GM12878 (cell line): ENCODE measurements around the gene TMTC1. TPM values are rescaled to one million over a fixed set of nuclear protein-coding genes. Genes with fewer than 3 reads are reported as not detected.
A peak's percentile ranks its signal among the peaks of the same experiment; 100 is the strongest.

ENCODE experiments used
- ATAC-seq: fragments of 200-7000 bp; cut with Tn5 transposase; 3 replicates; pipeline ENCODE4 v1.9.1; 2020; ENCODE audit warnings: mild to moderate bottlenecking, moderate library complexity
- BruUV-seq: library from RNA; stranded (reverse); fragments of 400-500 nt; replicated peaks from 2 replicates; lab custom pipeline; 2021; lab: Mats Ljungman, UMichigan
- CTCF ChIA-PET: fragments of 300-600 bp; sonication (Branson Sonifier 250); formaldehyde crosslinking; extraction: SDS; loops from one replicate; lab custom pipeline; 2021; ENCODE audit warnings: inconsistent platforms; lab: Yijun Ruan, JAX
- POLR2A ChIA-PET: fragments of 350-600 bp; formaldehyde crosslinking; extraction: SDS; loops from one replicate; lab custom pipeline; 2021; ENCODE audit warnings: inconsistent platforms; lab: Charles Lee
- RAD21 ChIA-PET: fragments of 300-600 bp; sonication (Branson Sonifier 250); formaldehyde crosslinking; loops from one replicate; lab custom pipeline; 2023; ENCODE audit warnings: antibody characterized with exemption; ENCODE audit not compliant: unreplicated experiment; lab: Charles Lee
- SMC1A ChIA-PET: fragments of 300-600 bp; sonication (Branson Sonifier 250); formaldehyde crosslinking; loops from one replicate; lab custom pipeline; 2023; ENCODE audit not compliant: unreplicated experiment, uncharacterized antibody; lab: Charles Lee
- DNase-seq: peaks from one replicate; pipeline ENCODE4 v3.0.0-alpha.2; 2011; ENCODE audit warnings: low read depth, low spot score
- FAIRE-seq: peaks from 3 replicates; lab custom pipeline; 2011; peaks lifted over from hg19 to GRCh38; lab: Jason Lieb, UNC
- H2AFZ ChIP-seq: 2 replicates; pipeline ENCODE4 v1.6.0; 2011; ENCODE audit warnings: low read depth, low read length, control low read depth; ENCODE audit not compliant: control insufficient read depth
- H3K27ac ChIP-seq: 2 replicates; pipeline ENCODE4 v1.5.1; 2011; ENCODE audit warnings: control low read depth; ENCODE audit not compliant: control insufficient read depth, insufficient read depth
- H3K27me3 ChIP-seq, 2 experiments: replicated peaks in 1 of 2; 2 replicates each; pipeline versions ENCODE4 v1.6.0 to v1.6.1; 2011; ENCODE audit warnings: low read length in 1 of 2; ENCODE audit not compliant: control insufficient read depth in 2 of 2, insufficient read depth in 2 of 2
- H3K36me3 ChIP-seq, 2 experiments: 2 replicates each; pipeline ENCODE4 v1.5.1; 2011; ENCODE audit warnings: low read length in 1 of 2; ENCODE audit not compliant: control insufficient read depth in 2 of 2, insufficient read depth in 2 of 2
- H3K4me1 ChIP-seq: 2 replicates; pipeline ENCODE4 v1.6.1; 2011; ENCODE audit warnings: mild to moderate bottlenecking, low read length, moderate library complexity, mixed read lengths; ENCODE audit not compliant: control insufficient read depth, insufficient read depth
- H3K4me2 ChIP-seq: 2 replicates; pipeline ENCODE4 v1.6.0; 2011; ENCODE audit warnings: control low read depth; ENCODE audit not compliant: control insufficient read depth, insufficient read depth
- H3K4me3 ChIP-seq: fragments of 200-600 bp; sonication (generic); 2 replicates; pipeline ENCODE4 v1.5.1; 2016
- H3K79me2 ChIP-seq: 2 replicates; pipeline ENCODE4 v1.6.0; 2011; ENCODE audit warnings: low read length; ENCODE audit not compliant: control insufficient read depth, insufficient read depth
- H3K9ac ChIP-seq: 2 replicates; pipeline ENCODE4 v1.8.0; 2011; ENCODE audit warnings: low read length, control low read depth, mixed read lengths; ENCODE audit not compliant: control insufficient read depth, insufficient read depth
- H3K9me3 ChIP-seq: replicated peaks from 3 replicates; pipeline ENCODE4 v1.5.1; 2011; ENCODE audit warnings: mild to moderate bottlenecking, low read length; ENCODE audit not compliant: control insufficient read depth, insufficient read depth
- H4K20me1 ChIP-seq: 2 replicates; pipeline ENCODE4 v1.6.0; 2011; ENCODE audit not compliant: control insufficient read depth, insufficient read depth
- ASH2L ChIP-seq: fragments of 300-600, 200-600 bp; sonication (generic); IDR thresholded peaks from 2 replicates; pipeline ENCODE4 v1.6.1; 2017; ENCODE audit warnings: low read depth, mild to moderate bottlenecking, borderline replicate concordance
- ATF7 ChIP-seq: fragments of 450-650 bp; IDR thresholded peaks from 2 replicates; pipeline ENCODE4 v1.6.1; 2016; ENCODE audit warnings: low read depth, mild to moderate bottlenecking
- CEBPZ ChIP-seq: fragments of 150-350 bp; IDR thresholded peaks from 2 replicates; pipeline ENCODE4 v1.6.1; 2016; ENCODE audit warnings: low read depth, low read length
- DPF2 ChIP-seq: fragments of 450-650 bp; IDR thresholded peaks from 2 replicates; pipeline ENCODE4 v1.6.1; 2017; ENCODE audit warnings: mild to moderate bottlenecking
- EP300 ChIP-seq, 2 experiments: fragments of 150-350 bp in 1 of 2; IDR thresholded peaks; 2 replicates each; pipeline ENCODE4 v1.6.1; 2011 to 2012; ENCODE audit warnings: low read depth in 2 of 2, low read length in 2 of 2, borderline replicate concordance in 1 of 2, improper control_type of control experiment in 1 of 2, inconsistent platforms in 1 of 2; ENCODE audit not compliant: control insufficient read depth in 1 of 2
- FOXK2 ChIP-seq: fragments of 450-650 bp; IDR thresholded peaks from 2 replicates; pipeline ENCODE4 v1.6.1; 2017; ENCODE audit warnings: mild to moderate bottlenecking, moderate library complexity
- IKZF1 ChIP-seq: fragments of 450-650 bp; conservative IDR thresholded peaks from 2 replicates; pipeline ENCODE4 v1.6.1; 2017; ENCODE audit warnings: antibody characterized with exemption, mild to moderate bottlenecking
- IKZF2 ChIP-seq, 2 experiments: fragments of 450-650 bp; IDR thresholded peaks; 2 replicates each; pipeline ENCODE4 v1.6.1; 2017; ENCODE audit warnings: mild to moderate bottlenecking in 2 of 2, moderate library complexity in 2 of 2
- POLR2A ChIP-seq: IDR thresholded peaks from 2 replicates; pipeline ENCODE4 v1.6.1; 2011; ENCODE audit warnings: low read depth, mild to moderate bottlenecking, low read length
- RAD21 ChIP-seq: IDR thresholded peaks from 2 replicates; pipeline ENCODE4 v1.6.1; 2011; ENCODE audit warnings: mild to moderate bottlenecking, low read depth, low read length, moderate library complexity; ENCODE audit not compliant: insufficient read depth
- RFX5 ChIP-seq: IDR thresholded peaks from 2 replicates; pipeline ENCODE4 v1.6.1; 2011; ENCODE audit warnings: low read depth, low read length, improper control_type of control experiment
- RUNX3 ChIP-seq: IDR thresholded peaks from 2 replicates; pipeline ENCODE4 v1.6.1; 2012; ENCODE audit warnings: low read length, inconsistent platforms
- TCF12 ChIP-seq: IDR thresholded peaks from 2 replicates; pipeline ENCODE4 v1.6.1; 2011; ENCODE audit warnings: low read depth, mild to moderate bottlenecking, low read length
- ZNF24 ChIP-seq: fragments of 450-650 bp; IDR thresholded peaks from 2 replicates; pipeline ENCODE4 v1.6.1; 2017; ENCODE audit warnings: antibody characterized with exemption, mild to moderate bottlenecking
- ZNF274 ChIP-seq: IDR thresholded peaks from one replicate; pipeline ENCODE4 v1.8.0; 2011; ENCODE audit not compliant: insufficient read length, insufficient read depth
- ZNF384 ChIP-seq: IDR thresholded peaks from 2 replicates; pipeline ENCODE4 v1.6.1; 2012; ENCODE audit warnings: low read depth, mild to moderate bottlenecking, low read length, improper control_type of control experiment, borderline replicate concordance
- WGBS: methylation state at CpG from one replicate; pipeline ENCODE4 v1.1.6; 2016; ENCODE audit warnings: low lambda C conversion rate; ENCODE audit not compliant: insufficient replicate concordance, insufficient coverage; ENCODE audit errors: missing lambda C conversion rate; 5-methylcytosine and 5-hydroxymethylcytosine counted together
- in situ Hi-C: fragments of 300-500 bp; cut with MboI; formaldehyde crosslinking; loops from 9 replicates; pipeline ENCODE4 v1.14.3; 2018; ENCODE audit warnings: mixed read lengths
- intact Hi-C: fragments of 100-400 bp; cut with micrococcal nuclease; formaldehyde crosslinking; loops from one replicate; pipeline ENCODE4 v1.14.2; 2022; ENCODE audit not compliant: unreplicated experiment
- polyA plus RNA-seq, 11 experiments: library from polyadenylated mRNA; depleted of rRNA in 4 of 11; unstranded in 6 of 11; stranded (reverse) in 5 of 11; fragments of >200 nt; fragmentation: Nextera tagmentation in 4 of 11; fragmentation: Illumina TruSeq in 1 of 11; extraction: Ambion mirVana in 4 of 11; extraction: Trizol in 1 of 11; gene quantifications; 1 replicate in 1 of 11; 2 replicates in 10 of 11; pipeline versions ENCODE4 v1.2.1 to v1.2.3, GENCODE V29; 2011 to 2016; ENCODE audit warnings: inconsistent platforms in 2 of 11, missing spikeins in 2 of 11, low read depth in 1 of 11
- total RNA-seq, 4 experiments: library from RNA; depleted of rRNA in 3 of 4; stranded (reverse); fragments of >200 nt in 3 of 4; fragmentation: Illumina TruSeq in 1 of 4; extraction: Trizol in 1 of 4; gene quantifications; 2 replicates each; pipeline versions ENCODE4 v1.2.1 to v1.2.3, GENCODE V29; 2013 to 2021
- TF ChIP-seq, protein P1 (sequence below): fragments of 450-650 bp; formaldehyde crosslinking; IDR thresholded peaks from 2 replicates; pipeline ENCODE4 v1.4.0; 2020; ENCODE audit warnings: mild to moderate bottlenecking, moderate library complexity

The TMTC1 gene
- total and polyA plus RNA-seq, 10 of the 15 experiments (the other 5 are each of a cell fraction or from before 2014, with no cell fraction given), result 0.10 to 20.9 (median 0.57) TPM

DNA sequence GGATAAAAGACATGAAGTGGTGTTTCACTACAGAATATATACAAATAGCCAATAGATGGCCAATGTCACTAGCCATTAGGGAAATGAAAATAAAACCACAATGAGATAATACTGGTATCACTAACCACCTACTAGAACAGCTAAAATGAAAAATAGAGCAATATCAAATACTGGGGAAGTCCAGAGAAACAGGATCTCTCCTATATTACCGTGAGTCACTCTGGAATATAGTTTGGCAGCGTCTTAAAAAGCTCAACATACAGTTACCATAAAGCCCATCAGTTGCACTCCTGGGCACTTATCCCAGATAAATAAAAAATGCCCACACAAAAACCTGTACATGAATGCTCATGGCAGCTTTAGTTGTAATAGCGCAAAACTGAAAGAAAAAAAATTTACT, 101.7 kb downstream of the TMTC1 start:
- Histone ChIP-seq H4K20me1 (no peaks in the 10 kb centered on the region), H3K27ac (no peak overlapping the region), H3K4me3 (no peak overlapping the region), H3K36me3 (no peaks in the 10 kb centered on the region), H3K9me3 (no peaks in the 10 kb centered on the region), H3K27me3 (no peaks in the 10 kb centered on the region), H2AFZ (no peak overlapping the region), H3K79me2 (no peaks in the 10 kb centered on the region), H3K4me1 (no peaks in the 10 kb centered on the region), H3K9ac (no peak overlapping the region), H3K4me2 (no peak overlapping the region)
- ChIA-PET SMC1A (interaction anchor here (0.8 to 2.6 kb wide), 16 partner anchors 10 to 217 kb away, joined by 3 to 18 read pairs (median 4); no protein-coding TSS in a partner anchor), RAD21 (interaction anchor here (0.7 to 3.5 kb wide), 15 partner anchors 10 to 239 kb away, joined by 3 to 22 read pairs (median 5); no protein-coding TSS in a partner anchor), CTCF (interaction anchor here (0.9 to 1.5 kb wide), 6 partner anchors 8 to 99 kb away, joined by 3 to 9 read pairs (median 4); no protein-coding TSS in a partner anchor), POLR2A (interaction anchor here (0.8 kb wide), 1 partner anchor 9 kb away, joined by 4 read pairs; no protein-coding TSS in a partner anchor)
- DNase-seq (no peak), FAIRE-seq (no peak), ATAC-seq (peak; percentile 84)
- no TSS peak for BruUV-seq
- intact Hi-C loops (loop anchor here (2.0 kb wide), 1 partner anchor 69 kb away; no protein-coding TSS in a partner anchor), in situ Hi-C loops (no loop called here)
- no peak for TF ChIP-seq ZNF384
- TF ChIP-seq CEBPZ, result no peak
- TF ChIP-seq RUNX3, result peak; percentile 9; the same call in 1 of the 2 replicates
- TF ChIP-seq, protein P1, sequence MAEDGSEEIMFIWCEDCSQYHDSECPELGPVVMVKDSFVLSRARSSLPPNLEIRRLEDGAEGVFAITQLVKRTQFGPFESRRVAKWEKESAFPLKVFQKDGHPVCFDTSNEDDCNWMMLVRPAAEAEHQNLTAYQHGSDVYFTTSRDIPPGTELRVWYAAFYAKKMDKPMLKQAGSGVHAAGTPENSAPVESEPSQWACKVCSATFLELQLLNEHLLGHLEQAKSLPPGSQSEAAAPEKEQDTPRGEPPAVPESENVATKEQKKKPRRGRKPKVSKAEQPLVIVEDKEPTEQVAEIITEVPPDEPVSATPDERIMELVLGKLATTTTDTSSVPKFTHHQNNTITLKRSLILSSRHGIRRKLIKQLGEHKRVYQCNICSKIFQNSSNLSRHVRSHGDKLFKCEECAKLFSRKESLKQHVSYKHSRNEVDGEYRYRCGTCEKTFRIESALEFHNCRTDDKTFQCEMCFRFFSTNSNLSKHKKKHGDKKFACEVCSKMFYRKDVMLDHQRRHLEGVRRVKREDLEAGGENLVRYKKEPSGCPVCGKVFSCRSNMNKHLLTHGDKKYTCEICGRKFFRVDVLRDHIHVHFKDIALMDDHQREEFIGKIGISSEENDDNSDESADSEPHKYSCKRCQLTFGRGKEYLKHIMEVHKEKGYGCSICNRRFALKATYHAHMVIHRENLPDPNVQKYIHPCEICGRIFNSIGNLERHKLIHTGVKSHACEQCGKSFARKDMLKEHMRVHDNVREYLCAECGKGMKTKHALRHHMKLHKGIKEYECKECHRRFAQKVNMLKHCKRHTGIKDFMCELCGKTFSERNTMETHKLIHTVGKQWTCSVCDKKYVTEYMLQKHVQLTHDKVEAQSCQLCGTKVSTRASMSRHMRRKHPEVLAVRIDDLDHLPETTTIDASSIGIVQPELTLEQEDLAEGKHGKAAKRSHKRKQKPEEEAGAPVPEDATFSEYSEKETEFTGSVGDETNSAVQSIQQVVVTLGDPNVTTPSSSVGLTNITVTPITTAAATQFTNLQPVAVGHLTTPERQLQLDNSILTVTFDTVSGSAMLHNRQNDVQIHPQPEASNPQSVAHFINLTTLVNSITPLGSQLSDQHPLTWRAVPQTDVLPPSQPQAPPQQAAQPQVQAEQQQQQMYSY (CRISPR knock-in tag), result no peak
- peak in 1 of 2 experiments; percentile 67; a peak in 1 of 4 replicates for TF ChIP-seq EP300 (IDR thresholded peaks at IDR 0.05; ENCODE audit: borderline replicate concordance in 1 of 2, control insufficient read depth in 1 of 2, low read depth in 2 of 2, low read length in 2 of 2)
- TF ChIP-seq RAD21, result no peak
- TF ChIP-seq ASH2L, result no peak
- TF ChIP-seq TCF12, result no peak
- TF ChIP-seq IKZF1, result peak; percentile 66; the same call in 1 of the 2 replicates
- TF ChIP-seq ATF7, result peak; percentile 47; the same call in 1 of the 2 replicates
- no peak for TF ChIP-seq ZNF24
- no peak for TF ChIP-seq FOXK2
- TF ChIP-seq POLR2A, result no peak
- peak; percentile 52; the same call in 1 of the 2 replicates for TF ChIP-seq DPF2
- no peak for TF ChIP-seq ZNF274
- TF ChIP-seq RFX5, result no peak
- peak; percentile 40 to 48; a peak in 2 of 4 replicates for TF ChIP-seq IKZF2 (IDR thresholded peaks at IDR 0.05)
- 30% methylated on average over 3 of the region's 3 CpGs for WGBS
